GM19035 (cell line): Measurements from ENCODE around the gene SEMA6B.

ENCODE experiments used
- ATAC-seq: cut with Tn5 transposase; IDR thresholded peaks from one replicate; pipeline ENCODE4 v1.9.1; 2021; ENCODE audit not compliant: unreplicated experiment

Gene SEMA6B

DNA sequence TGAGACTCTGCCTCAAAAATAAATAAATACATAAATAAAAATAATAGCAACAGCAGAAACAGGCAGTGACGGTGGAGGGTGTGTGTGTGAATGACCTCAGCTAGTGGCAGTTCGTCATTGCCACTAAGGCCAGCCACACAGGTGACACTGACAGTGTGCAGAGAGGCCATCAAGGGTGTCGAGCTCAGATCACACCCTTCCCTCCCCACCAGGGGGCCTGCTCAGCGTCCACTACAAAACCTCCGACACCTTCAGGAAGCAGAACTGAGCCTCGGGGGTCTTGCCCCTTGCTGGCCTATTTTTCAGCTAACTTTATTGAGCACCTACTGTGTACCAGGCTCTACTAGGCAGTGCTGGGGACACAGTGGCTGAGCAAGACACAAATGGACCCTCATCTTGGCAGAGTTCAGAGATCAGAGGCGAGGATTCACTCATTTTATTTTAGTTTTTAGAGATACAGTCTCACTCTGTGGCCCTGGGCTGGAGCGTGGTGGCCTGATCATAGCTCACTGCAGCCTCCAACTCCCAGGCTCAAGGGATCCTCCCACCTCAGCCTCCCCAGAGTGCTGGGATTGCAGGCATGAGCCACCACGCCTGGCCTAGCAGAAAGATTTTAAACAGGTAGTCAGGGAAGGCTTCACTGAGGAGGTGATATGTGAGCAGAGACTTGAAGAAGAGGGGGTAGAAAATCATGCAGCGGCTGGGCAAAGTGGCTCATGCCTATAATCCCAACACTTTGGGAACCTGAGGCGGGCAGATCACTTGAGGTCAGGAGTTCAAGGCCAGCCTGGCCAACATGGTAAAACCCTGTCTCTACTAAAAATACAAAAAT is 30.3 kb upstream of the SEMA6B start:
- ATAC-seq = no peak

DNA sequence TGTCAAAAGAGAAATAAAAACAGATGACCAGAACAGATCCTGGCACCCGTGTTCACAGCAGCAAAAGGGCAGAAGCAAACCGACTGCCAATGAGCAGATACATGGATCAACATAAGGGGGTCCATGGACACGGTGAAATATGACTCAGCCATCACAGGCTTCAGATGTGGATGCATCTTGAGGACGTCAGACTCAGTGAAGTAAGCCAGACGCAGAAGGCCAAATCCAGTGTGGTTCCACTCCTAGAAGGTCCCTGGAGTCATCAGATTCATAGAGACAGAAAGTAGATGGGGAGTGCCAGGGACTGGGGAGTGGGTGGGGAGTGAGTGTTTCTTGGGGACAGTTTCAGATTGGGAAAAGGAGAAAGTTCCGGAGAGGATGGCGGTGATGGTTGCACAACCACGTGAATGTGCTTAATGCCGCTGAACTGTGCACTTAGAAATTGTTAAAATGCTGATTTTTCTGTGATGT is 28.8 kb upstream of the SEMA6B start:
- no peak for ATAC-seq

DNA sequence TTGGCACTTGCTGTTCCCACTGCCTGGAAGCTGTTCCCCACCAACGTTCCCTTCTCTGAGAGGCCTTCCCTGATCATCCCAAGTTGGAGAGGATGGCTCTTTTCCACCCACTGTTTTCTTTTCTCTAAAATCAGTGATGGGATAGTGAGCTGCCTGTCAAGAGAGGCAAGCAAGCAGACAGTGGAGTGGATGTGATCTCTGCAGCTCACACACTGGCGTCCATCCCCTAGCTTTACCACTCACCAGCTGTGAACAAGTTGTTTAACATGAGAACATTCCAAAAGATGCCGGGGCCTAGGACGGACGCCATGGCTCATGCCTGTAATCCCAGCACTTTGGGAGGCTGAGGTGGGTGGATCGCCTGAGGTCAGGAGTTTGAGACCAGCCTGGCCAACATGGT is 28.0 kb upstream of the SEMA6B start:
- no peak for ATAC-seq

DNA sequence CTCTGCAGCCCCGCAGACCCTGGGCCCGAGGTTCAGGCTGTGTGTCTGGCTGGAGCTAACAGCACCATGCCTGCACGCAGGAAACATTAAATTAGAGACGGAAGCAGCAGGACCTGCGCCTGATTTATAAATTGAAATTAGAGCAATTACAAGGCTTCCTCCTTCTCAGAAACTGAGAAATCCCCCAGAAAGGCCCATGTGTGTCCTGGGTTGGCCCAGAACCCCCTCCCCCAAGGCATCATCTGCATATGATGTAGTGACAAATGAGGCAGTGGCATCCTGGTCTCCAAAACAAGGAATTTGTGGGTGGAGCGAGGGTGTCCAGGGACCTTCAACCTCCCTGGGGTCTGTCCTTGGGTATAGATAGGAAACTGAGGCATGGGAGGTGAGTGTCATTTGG is 27.2 kb upstream of the SEMA6B start:
- no peak for ATAC-seq

DNA sequence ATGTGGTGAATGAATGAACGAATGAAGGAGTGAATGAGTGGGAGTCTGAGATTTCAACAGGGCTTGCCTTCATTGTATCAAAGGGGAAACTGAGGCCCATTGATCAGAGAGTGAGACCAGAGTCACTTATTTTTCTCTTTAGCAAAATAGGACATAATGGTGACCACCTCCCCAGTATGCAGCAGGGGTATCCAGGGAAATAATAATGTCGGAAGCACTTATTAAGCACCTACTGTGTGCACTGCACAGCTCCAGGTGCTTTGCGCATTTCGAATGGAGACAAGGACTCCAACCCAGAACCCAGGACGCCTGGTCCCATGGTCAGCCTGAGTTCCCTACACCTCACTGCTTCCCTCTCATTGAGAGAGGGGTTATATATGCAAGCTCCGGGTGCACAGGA is 26.8 kb upstream of the SEMA6B start:
- no peak for ATAC-seq

DNA sequence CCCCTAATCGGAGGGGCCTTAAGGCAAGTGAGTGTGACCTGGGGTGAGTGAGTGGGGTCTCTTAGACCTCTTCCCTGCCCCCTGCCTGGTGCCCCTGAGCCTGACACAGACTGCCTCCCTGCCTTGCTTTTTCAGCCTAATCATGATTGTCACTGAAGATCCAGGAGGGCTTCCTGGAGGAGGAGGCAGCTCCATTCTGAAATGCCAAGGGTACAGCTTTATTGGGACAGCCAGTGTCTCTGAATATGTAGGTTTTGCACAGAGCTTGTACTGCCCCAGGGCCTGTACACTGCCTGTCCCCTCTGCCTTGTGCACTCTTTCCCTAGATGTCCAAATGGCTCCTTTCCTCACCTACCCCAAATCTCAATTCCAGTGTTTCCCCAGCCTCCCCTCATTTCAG is 26.1 kb upstream of the SEMA6B start:
- no peak for ATAC-seq

DNA sequence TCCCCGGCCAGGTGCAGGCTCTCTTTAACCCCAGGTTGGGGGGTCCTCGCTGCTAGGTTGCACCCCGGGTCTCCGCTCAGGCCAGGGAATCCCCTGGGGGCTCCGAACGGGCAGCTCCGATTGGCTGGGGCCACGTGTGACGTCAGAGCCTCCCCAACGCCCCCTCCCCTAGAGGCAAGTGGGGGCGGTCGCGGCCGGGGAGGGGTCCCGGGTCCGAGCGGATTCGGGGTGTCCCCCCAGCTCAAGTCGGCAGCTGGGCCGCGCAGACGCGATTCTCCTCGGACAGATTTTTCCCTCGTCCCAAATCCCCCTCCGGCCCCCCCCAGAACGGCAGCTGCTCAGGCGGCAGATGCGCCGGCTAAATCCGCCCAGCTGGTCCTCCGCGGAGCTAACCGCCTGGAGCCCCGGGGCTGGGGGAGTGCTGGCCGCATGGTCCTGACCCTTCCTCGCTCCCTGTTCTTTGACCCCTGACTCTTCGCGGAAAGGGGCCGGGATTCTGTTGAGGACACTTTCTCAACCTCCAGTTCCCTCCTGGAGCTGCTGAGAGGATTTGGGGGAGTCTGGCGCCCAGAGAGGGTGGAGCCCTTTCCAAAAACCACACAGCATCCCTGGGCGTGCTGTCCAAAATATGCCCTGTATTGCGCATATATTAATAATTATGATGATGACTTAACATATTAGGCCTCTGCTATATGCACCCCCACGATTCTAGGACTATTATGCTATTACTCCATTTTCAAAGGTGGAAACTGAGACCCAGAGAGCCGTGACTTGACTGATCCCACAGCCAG is 25.4 kb upstream of the SEMA6B start:
- no peak for ATAC-seq

DNA sequence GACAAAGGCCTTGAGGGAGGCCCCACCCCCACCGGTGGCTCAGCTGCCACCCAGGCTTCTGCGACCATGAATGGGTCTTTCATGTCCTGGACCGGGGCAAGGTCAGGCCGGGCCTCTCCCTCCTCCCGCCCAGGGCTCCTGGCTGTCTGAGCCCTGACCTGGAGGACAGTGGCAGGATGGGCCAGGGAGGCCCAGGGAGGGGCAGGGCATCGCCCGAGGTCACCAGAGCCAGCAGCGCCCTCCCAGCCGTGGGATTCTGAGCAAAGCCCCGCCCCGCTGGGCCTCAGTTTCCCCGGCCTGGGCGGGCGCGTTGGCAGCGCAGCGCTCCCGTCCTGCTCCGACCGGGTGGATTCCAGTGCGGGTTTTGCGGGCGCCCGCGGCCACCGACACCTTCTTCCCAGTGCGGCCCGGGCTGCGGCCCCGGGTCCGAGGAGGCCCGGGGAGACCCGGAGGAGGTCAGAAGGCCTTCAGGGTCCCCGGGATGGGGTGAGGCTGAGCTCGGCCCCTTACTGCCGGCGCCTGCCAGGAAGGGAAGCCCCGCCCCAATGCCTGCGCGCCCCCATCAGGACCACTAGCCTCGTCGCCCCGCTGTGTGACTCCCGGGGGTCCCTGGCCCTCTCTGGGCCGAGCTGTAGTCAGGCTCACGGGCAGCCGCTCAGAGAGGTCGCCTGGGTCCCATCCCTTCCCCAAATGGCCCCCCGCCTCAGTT is 24.6 kb upstream of the SEMA6B start:
- ATAC-seq = no peak

DNA sequence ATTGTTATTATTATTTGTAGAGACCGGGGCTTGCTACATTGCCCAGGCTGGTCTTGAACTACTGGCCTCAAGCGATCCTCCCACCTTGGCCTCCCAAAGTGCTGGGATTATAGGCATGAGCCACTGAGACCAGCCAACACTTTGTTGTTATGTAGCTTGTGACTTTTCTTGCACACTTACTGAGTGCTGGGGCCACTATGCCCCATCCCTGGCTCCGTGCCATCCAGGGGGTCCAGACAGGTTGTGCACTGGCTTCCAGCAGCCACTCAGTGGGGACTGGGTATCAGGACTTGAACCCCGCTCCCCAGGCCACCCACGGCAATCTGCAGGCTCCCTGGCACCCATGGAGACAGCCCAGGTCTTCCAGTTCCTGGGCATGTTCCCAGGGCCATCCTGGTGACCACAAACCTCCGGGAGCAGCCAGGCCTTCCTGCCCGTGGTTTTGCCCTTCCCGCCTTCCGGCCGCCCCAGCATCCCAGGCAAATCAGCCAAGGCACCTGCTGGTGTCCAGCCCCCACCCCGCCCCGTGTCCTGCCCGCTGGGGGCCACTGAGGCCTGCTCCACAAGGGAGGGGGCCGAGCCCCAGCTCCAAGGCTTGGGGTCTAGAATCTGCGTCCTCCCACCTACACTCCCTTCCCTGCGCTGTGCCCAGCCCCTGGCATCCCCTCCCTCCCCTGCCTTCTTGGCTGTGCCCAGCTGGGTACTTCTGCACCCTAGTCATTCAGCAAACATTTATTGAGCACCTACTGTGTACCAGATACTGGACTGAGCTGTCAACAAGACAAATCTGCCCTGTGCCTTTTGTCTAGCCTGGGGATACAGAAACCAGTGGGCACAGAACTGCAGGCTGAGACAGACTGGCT is 23.7 kb upstream of the SEMA6B start:
- no peak for ATAC-seq

DNA sequence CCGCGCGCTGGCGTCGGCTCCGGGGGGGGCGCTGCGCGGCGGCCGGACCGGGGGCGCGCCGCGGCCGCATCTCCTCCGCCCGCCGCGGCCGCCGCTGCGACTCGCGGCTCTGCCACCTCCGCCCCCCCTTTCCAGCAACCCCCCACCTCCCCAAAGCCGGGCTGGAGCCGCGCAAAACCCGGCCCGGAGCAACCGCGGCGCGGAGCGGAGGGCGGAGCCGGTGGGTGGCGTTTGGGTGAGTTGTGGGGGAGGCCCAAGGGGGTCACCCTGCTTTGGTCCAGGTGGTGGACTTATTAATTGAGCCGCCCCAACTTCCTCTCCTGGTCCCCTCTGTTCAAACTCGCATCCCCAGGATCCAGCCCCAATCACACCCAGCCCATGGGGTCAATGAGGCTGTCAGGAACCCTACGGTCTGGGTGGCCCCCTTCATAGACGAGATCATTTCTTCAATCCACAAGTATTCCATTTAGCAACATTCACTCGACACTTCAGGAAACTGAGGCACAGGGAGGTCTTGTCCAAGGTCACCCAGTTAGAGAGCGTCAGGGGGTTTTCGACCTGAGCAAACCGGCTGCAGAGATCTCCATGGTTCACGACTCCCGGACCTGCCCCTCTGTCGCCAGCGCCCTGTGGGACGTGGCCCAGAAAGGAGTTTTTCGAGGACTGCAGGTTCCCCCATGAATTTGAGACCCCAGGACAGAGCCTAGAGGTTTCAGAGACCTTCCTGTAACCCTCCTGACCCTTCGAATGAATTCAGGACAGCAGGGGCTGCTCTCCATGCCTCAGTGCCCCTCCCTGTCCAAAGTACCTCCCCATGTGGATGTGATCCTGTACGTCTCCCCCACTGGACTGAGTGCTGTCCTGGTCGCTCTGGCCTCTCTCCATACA is 22.4 kb upstream of the SEMA6B start:
- ATAC-seq = no peak

DNA sequence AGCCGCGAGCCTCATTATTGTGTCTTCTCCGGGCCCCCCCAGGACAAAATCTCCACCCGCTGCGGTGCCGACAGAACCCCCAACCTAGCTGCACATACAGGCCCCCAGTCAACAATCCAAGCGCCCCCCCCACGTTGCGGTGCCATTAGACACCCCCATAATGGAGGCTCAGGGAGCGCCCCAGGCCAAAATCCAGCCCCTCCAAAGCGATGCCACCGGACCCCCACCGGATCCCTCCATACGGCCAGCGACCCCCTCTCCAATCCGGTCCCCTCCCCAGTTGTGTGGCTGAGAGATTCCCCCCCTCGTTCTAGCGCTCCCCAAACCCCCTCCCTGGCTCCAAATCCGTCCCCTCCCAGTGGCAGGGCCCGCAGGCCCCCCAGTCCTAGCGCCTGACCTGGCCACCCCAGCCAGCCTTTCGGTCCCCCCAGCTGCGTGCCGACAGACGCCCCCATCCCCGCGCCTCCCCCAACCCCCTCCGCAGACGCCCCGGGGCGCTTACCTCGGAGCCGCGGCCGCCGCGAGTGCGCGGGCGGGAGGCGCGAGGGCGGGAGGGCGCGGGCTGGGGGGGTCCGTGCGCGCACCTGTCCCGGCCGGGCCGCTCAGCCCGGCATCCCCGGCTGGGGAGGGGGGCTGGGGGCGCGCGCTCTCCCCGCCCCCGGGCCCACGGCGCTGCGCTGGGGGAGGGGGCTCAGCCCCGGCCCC is 21.6 kb upstream of the SEMA6B start:
- ATAC-seq = no peak

DNA sequence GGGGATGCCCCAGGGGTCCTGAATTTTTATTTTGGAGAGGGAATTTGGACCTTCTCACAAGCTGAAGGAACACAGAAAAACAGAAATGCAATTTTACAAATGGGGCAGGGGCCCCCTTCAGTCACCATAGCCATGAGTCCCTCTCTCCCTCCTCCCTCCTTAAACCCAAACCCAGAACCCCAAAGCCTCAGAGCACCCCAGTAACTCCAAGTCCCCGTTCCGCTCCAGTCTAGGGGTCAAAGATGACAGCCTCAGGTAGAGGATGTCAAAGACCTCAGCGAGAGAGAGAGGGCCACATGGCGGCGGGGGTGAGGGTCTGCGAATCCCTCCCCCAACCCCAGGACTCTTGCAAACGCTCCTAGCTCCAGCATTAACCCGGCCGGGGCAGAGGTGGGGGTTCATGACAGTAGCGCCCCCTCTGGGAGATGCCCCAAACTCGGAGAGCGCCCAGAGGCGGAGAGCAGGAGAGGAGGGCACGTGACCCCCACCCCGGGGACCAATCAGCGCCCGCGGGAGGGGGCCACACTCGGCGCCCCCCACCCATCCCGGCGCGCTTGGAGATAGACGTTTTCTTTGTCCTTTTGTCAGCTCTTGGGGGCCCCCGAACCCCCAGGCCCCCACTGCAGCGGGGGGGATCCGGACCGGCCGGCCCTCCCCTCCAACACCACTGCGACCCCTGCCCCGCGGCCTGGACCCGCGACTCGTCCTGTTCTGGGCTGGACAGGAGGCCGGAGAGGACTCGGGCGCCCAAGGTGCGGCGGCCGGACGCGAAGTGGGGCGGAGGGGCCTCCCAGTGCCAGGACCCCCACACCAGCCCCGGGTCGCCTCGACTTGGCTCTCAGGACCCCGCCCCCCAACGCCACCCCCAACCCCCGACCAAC is 20.8 kb upstream of the SEMA6B start:
- ATAC-seq = no peak

DNA sequence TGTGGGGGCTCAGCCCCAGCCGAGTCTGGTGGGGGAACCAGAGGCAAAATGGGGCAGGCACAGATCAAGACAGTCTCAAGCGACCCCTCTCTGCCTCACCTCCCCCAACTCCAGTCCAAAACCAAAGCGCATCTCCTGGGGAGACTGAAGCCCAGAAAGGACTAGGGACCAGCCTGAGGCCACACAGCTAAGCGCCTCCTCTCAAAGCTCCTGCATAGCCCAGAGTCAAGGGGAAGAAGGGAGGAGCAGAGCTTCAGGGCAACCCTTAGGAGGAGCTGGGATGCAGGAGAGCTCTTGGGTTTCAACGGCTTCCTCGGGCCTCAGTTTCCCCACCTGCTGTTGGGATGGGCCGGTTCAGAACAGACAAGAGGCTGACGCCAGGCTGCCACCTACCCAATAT is 19.9 kb upstream of the SEMA6B start:
- ATAC-seq = no peak

DNA sequence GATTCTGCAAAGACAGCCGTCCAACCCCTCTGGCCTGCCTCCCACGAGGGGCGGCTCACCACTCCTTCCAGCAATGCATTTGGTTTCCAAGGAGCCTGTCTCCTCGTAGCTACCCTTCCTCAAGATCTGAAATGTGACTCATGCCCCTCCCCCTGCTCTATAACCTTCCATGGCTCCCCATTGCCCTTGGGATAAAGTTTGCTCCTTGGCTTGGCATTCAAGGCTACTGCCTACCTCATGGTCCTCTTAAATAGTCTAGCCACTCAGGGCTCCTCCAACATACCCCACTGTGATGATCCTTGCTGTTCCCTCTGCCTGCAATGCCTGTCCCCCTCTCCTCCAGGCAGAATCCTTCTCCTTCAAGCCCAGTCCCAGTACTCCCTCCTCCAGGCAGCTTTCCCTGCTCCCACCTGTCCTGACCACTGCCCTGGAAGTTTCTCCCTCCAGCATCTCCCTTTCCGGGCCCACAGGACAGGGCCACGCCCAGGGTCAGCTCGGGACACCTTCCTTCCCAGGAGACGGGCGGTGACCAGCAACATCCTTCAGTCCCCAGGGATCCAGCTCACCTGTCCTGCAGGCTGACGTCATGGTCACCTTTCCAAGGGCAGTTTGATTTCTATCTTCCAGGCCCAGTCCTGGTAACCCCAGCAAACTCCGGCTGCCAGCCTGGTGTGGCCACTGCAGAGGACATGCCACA is 19.2 kb upstream of the SEMA6B start:
- no peak for ATAC-seq

DNA sequence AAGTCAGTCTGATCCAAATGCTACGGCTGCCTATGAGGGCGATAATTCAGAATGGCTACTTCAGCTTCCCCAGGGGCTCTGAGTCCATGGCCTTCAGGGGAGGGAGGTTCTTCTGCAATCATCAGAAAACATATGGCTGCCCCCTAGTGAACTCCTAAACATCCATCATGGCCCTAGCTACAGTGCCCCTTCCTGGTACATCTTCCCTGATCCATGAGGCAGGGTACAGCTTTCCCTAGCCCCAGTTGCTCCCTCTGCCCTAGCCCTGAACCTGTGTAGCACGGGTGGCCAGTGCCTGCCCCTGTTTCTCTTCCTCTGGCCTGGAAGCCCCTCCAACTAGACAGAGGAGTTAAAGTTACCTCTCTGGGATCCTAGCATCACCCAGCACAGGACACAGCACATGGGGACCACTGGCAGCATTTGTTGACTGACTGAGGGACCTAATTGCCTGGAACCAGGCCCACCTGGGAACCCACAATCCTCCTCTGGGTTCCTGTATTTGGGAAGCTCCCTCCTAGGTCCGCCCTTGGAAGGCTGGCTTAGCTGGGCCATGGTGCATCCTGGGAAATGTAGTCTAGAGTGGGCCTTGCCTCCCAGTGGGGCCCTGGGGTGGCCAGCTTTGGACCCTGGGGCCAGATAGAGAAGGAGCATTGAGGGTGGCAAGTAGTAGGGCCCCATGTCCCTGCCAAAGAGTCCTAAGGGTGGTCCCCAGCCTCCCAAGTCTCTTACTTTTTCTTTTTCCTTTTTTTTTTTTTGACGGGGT is 17.7 kb upstream of the SEMA6B start:
- no peak for ATAC-seq

DNA sequence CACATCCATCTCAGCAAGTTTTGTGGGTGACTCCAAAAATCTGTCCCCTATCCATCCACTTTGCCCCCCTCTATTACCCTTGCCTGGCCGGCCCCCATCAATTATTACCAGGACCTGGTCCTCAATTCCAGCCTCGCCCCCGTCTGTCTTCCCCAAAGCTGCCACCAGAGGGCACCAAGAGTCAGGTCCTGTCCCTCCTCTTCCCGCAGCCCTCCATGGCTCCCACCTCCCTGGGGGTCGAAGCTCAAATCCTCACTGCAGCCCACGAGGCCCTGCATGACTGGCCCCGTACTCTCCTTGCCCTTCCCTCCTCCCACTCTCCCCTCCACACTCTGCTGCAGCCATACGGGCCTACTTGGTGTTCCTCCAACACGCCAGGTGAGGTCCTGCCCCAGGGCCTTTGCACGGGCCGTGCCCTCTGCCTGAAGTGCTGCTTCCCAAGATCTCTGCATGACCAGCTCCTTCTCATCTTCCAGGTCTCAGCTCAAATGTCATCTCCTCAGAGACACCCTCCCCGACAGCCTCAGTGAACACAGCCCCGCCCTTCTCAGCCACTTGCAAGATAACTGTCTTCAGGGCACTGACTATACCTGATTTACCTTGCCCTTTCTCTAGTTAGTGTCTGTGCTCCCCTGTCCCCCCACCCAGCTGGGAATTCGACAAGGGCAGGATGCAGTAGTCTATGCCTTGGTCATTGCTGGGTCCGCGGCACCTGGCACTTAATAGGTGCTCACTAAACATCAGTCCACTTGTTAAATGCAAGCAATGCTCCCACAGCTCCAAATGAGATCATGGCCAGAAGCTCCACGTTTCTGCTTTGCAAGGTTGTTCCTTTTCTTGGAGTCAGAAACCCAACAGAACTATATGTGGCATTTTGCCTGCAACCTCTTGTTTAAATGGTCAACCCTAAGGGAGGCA is 16.8 kb upstream of the SEMA6B start:
- no peak for ATAC-seq
